K562 (cell line): ENCODE results near the gene CDKN2B.

Source experiments
- CTCF ChIP-seq, 3 experiments: IDR thresholded peaks in 2 of 3; conservative IDR thresholded peaks in 1 of 3; 2 replicates each; pipeline ENCODE4 v1.5.1; 2011 to 2012; ENCODE audit warnings: low read length in 3 of 3, mild to moderate bottlenecking in 3 of 3, control low read depth in 2 of 3, improper control_type of control experiment in 1 of 3, inconsistent platforms in 1 of 3, low read depth in 1 of 3, mixed read lengths in 1 of 3, moderate library complexity in 1 of 3; ENCODE audit not compliant: insufficient read depth in 2 of 3
- E2F8 ChIP-seq: fragments of 450-650 bp; IDR thresholded peaks from 2 replicates; pipeline ENCODE4 v1.7.1; 2018; ENCODE audit warnings: mild to moderate bottlenecking, low read depth; ENCODE audit not compliant: partially characterized antibody
- GTF2F1 ChIP-seq: IDR thresholded peaks from 2 replicates; pipeline ENCODE4 v1.6.1; 2011; ENCODE audit warnings: low read depth, low read length, improper control_type of control experiment
- HMG20B ChIP-seq: fragments of 250-450 bp; sonication (Bioruptor Pico); IDR thresholded peaks from 2 replicates; pipeline ENCODE4 v1.5.0; 2021; ENCODE audit warnings: mild to moderate bottlenecking
- KDM1A ChIP-seq, 2 experiments: fragments of 450-650 bp; IDR thresholded peaks; 2 replicates each; pipeline ENCODE4 v1.6.1; 2016; ENCODE audit warnings: mild to moderate bottlenecking in 2 of 2
- L3MBTL2 ChIP-seq: fragments of 450-650 bp; IDR thresholded peaks from 2 replicates; pipeline ENCODE4 v1.6.1; 2016; ENCODE audit warnings: mild to moderate bottlenecking, moderate library complexity
- MEIS2 ChIP-seq: fragments of 450-650 bp; IDR thresholded peaks from 2 replicates; pipeline ENCODE4 v1.6.1; 2014; ENCODE audit warnings: mild to moderate bottlenecking; ENCODE audit not compliant: partially characterized antibody
- NRF1 ChIP-seq, 2 experiments: fragments of 450-650 bp; IDR thresholded peaks in 1 of 2; conservative IDR thresholded peaks in 1 of 2; 2 replicates each; pipeline ENCODE4 v1.6.1; 2014; ENCODE audit warnings: mild to moderate bottlenecking in 2 of 2
- POLR2A ChIP-seq: fragments of 450-650 bp; conservative IDR thresholded peaks from 2 replicates; pipeline ENCODE4 v1.6.1; 2016
- ZBTB33 ChIP-seq: sonication (generic); formaldehyde crosslinking; IDR thresholded peaks from 2 replicates; pipeline ENCODE4 v1.8.1; 2023; ENCODE audit warnings: mild to moderate bottlenecking, missing genetic modification reagents
- ZNF445 ChIP-seq: fragments of 250-450 bp; sonication (Bioruptor Pico); IDR thresholded peaks from 2 replicates; pipeline ENCODE4 v1.4.0; 2020; ENCODE audit warnings: low read depth, mild to moderate bottlenecking, moderate library complexity

GRCh38 chr9:22055090-22055489 lies 46.0 kb upstream of the CDKN2B start:
- no peak for TF ChIP-seq NRF1 (conservative IDR thresholded peaks at IDR 0.05 in 1 of 2, IDR thresholded peaks at IDR 0.05 in 1 of 2)
- no peak for TF ChIP-seq ZNF445 (CRISPR knock-in tag)
- TF ChIP-seq POLR2A, result no peak
- TF ChIP-seq CTCF (IDR thresholded peaks at IDR 0.05 in 2 of 3, conservative IDR thresholded peaks at IDR 0.05 in 1 of 3; ENCODE audit: insufficient read depth in 2 of 3, low read depth in 1 of 3, low read length in 3 of 3), result no peak
- no peak for TF ChIP-seq HMG20B (CRISPR knock-in tag)
- no peak for TF ChIP-seq E2F8
- TF ChIP-seq L3MBTL2, result no peak
- TF ChIP-seq GTF2F1, result no peak
- TF ChIP-seq MEIS2, result no peak
- TF ChIP-seq ZBTB33, result no peak
- no peak for TF ChIP-seq KDM1A (IDR thresholded peaks at IDR 0.05)
